Measurements from ENCODE around the gene AGBL1. TPM values are rescaled to one million over a fixed set of nuclear protein-coding genes. Genes with fewer than 3 reads are reported as not detected.

Gene AGBL1
- total and polyA plus RNA-seq, 2 donors (not counting 1 experiment from before 2014, with no cell fraction given) = not detected

- no peak overlapping the region for H3K27ac Mint-ChIP-seq
- TF ChIP-seq EZH2 (IDR thresholded peaks at IDR 0.05; ENCODE audit: borderline replicate concordance, insufficient read depth, low read depth, low read length, poor library complexity, severe bottlenecking) = no peak
- TF ChIP-seq CTCF (IDR thresholded peaks at IDR 0.05) = no peak
- no peak overlapping the region for H3K4me2 ChIP-seq (replicated peaks; ENCODE audit: low read depth, low read length, poor library complexity, severe bottlenecking)
- no peak overlapping the region for H3K27ac ChIP-seq (ENCODE audit: low read length in 2 of 2)
- no peak overlapping the region for H2AFZ ChIP-seq (ENCODE audit: insufficient read depth, low read depth, low read length, poor library complexity, severe bottlenecking)
- no peaks in the 10 kb centered on the region for H4K20me1 ChIP-seq (ENCODE audit: control insufficient read depth, insufficient read depth, low read length, poor library complexity, severe bottlenecking)
- no peak overlapping the region for H3K4me3 Mint-ChIP-seq
- no peaks in the 10 kb centered on the region for H3K36me3 ChIP-seq (replicated peaks in 1 of 2; ENCODE audit: control extremely low read depth in 1 of 2, control insufficient read depth in 1 of 2, extremely low read depth in 1 of 2, insufficient read depth in 2 of 2, low read length in 1 of 2)
- H3K9me3 ChIP-seq (ENCODE audit: control extremely low read depth in 1 of 3, control insufficient read depth in 2 of 3, insufficient read depth in 1 of 3, low read length in 2 of 3) = no peaks in the 10 kb centered on the region
- H3K4me1 Mint-ChIP-seq = no peaks in the 10 kb centered on the region
- no peaks in the 10 kb centered on the region for H3K9me3 Mint-ChIP-seq (ENCODE audit: insufficient read depth)
- no peaks in the 10 kb centered on the region for H3K27me3 ChIP-seq (replicated peaks in 1 of 4; ENCODE audit: control extremely low read depth in 1 of 4, control insufficient read depth in 3 of 4, insufficient read depth in 4 of 4, low read length in 3 of 4)
- POLR2A ChIA-PET = no interaction called here
- ATAC-seq (ENCODE audit: low read depth) = no peak
- no peaks in the 10 kb centered on the region for H3K79me2 ChIP-seq (ENCODE audit: control insufficient read depth, insufficient read depth, low read length)
- H3K4me3 ChIP-seq (ENCODE audit: control extremely low read depth in 1 of 5, extremely low read depth in 1 of 5, insufficient read depth in 1 of 5, low read depth in 2 of 5, low read length in 4 of 5) = no peak overlapping the region
- no peaks in the 10 kb centered on the region for H3K4me1 ChIP-seq (ENCODE audit: control insufficient read depth in 2 of 2, insufficient read depth in 2 of 2, low read length in 2 of 2)
- 94% methylated on average over 1 of the region's 1 CpG for WGBS (ENCODE audit: insufficient coverage)
- H3K9ac ChIP-seq (ENCODE audit: low read length) = no peak overlapping the region
- no peak for DNase-seq
- H3K27me3 Mint-ChIP-seq = peaks cover 6% of the 10 kb centered on the region
- intact Hi-C loops (cut with micrococcal nuclease) = no loop called here
- CTCF ChIA-PET = no interaction called here
Measured at GRCh38 chr15:86042226-86042625, 37.4 kb upstream of the AGBL1 start.

GRCh38 chr15:86044981-86045380 lies 34.7 kb upstream of the AGBL1 start:
- Histone ChIP-seq H3K4me2 (replicated peaks; ENCODE audit: low read depth, low read length, poor library complexity, severe bottlenecking) (no peak overlapping the region), H3K27me3 (replicated peaks in 1 of 4; ENCODE audit: control extremely low read depth in 1 of 4, control insufficient read depth in 3 of 4, insufficient read depth in 4 of 4, low read length in 3 of 4) (no peaks in the 10 kb centered on the region), H3K9ac (ENCODE audit: low read length) (no peak overlapping the region), H3K9me3 (ENCODE audit: control extremely low read depth in 1 of 3, control insufficient read depth in 2 of 3, insufficient read depth in 1 of 3, low read length in 2 of 3) (no peaks in the 10 kb centered on the region), H3K27ac (ENCODE audit: low read length in 2 of 2) (no peak overlapping the region), H4K20me1 (ENCODE audit: control insufficient read depth, insufficient read depth, low read length, poor library complexity, severe bottlenecking) (no peaks in the 10 kb centered on the region), H2AFZ (ENCODE audit: insufficient read depth, low read depth, low read length, poor library complexity, severe bottlenecking) (no peak overlapping the region), H3K79me2 (ENCODE audit: control insufficient read depth, insufficient read depth, low read length) (no peaks in the 10 kb centered on the region), H3K4me3 (ENCODE audit: control extremely low read depth in 1 of 5, extremely low read depth in 1 of 5, insufficient read depth in 1 of 5, low read depth in 2 of 5, low read length in 4 of 5) (no peak overlapping the region), H3K4me1 (ENCODE audit: control insufficient read depth in 2 of 2, insufficient read depth in 2 of 2, low read length in 2 of 2) (no peaks in the 10 kb centered on the region), H3K36me3 (replicated peaks in 1 of 2; ENCODE audit: control extremely low read depth in 1 of 2, control insufficient read depth in 1 of 2, extremely low read depth in 1 of 2, insufficient read depth in 2 of 2, low read length in 1 of 2) (no peaks in the 10 kb centered on the region)
- CTCF ChIA-PET = no interaction called here
- Mint-ChIP-seq H3K4me1 (no peaks in the 10 kb centered on the region), H3K4me3 (no peak overlapping the region), H3K27me3 (no peaks in the 10 kb centered on the region), H3K9me3 (ENCODE audit: insufficient read depth) (no peaks in the 10 kb centered on the region), H3K27ac (no peak overlapping the region)
- 0% methylated on average over 1 of the region's 1 CpG for WGBS (ENCODE audit: insufficient coverage)
- intact Hi-C loops (cut with micrococcal nuclease) = no loop called here
- TF ChIP-seq CTCF (IDR thresholded peaks at IDR 0.05) = no peak
- no peak for TF ChIP-seq EZH2 (IDR thresholded peaks at IDR 0.05; ENCODE audit: borderline replicate concordance, insufficient read depth, low read depth, low read length, poor library complexity, severe bottlenecking)
- ATAC-seq (ENCODE audit: low read depth) = no peak
- no peak for DNase-seq
- POLR2A ChIA-PET = no interaction called here

Measured in B cell (primary cell).